ENCODE measurements around the gene ASZ1.
"Not testable (repeated sequence)": the region's sequence is repeated elsewhere in the genome, so short reads cannot be mapped to it uniquely, and the experiment has no call there.

The ASZ1 gene, protein sequence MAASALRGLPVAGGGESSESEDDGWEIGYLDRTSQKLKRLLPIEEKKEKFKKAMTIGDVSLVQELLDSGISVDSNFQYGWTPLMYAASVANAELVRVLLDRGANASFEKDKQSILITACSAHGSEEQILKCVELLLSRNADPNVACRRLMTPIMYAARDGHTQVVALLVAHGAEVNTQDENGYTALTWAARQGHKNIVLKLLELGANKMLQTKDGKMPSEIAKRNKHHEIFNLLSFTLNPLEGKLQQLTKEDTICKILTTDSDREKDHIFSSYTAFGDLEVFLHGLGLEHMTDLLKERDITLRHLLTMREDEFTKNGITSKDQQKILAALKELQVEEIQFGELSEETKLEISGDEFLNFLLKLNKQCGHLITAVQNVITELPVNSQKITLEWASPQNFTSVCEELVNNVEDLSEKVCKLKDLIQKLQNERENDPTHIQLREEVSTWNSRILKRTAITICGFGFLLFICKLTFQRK

DNA sequence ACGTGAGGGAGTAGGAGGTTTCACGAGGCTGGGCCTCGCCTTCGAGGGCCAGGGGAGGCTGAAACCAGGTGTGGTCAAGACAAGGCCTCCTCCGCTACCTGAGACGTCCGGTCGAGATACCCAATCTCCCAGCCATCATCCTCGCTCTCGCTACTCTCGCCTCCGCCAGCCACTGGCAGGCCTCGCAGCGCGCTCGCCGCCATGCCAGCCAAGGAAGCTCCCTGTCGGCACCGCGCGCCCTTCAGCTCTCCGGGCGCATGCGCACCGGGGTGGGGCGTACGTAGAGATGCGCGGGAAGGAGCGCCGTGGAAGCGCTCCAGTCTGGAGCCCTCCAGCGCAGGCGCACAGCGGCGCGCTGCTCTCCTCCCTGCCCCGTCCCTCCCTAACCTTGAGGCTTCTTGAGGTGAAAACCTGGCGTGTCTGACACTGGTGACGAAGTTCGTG, at the start of gene ASZ1:
Gene ASZ1 (minus strand): TSS at position 236 of the 444 bp plus-strand sequence. CDS start 33 bp downstream, at position 203.
- DNase-seq, result no peak

DNA sequence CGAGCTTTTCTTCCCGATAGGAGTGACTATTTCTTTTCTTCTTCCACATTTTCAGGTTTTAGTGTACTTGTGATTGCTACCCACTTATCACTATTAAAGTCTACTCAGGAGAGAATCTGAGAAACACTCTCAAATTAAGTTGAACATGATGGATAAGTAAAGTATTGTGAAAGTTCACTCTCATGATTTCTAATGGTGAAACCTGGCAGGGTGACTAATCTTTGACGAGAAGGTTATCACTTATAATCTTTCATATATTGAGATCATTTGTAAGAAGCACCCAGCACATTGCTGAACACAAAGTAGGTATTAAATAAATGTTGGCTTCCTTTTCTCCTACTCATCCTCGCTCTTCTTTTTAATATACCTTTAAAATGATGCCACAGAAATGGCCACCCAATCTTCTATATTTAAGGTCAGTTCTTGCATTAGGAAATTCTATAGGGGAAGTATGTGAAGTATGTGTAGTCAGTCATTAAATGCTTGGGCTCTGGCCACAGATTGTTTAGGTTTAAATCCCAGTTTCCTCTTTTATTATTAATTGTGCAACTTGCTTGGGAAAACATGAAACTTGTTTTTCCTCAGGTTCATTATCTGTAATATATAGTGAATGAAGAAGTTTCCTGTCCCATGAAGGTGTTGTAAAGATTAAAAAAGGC, 49.4 kb upstream of the ASZ1 start:
- DNase-seq, result no peak

- DNase-seq, result no peak
Measured at GRCh38 chr7:117472335-117472734, 45.0 kb upstream of the ASZ1 start.

DNA sequence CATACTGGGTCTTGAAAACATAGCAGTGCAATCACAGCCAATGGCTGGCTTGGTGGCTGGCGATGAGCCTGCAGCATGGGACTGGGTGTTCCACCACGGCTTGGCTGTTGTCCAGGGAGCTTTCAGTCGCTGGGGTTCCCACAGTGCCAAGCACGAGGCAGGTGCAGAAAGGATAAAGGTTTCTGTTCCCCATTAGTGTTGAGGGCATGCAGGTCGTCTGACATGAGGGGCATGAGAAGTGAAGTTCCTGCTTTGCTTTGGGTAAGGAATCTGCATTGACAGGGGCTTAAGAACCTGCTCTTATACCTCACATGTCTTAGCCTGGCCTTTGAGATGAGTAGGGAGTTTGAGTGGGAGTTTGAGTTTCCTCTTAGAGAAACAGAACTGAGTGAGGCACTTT, 43.5 kb upstream of the ASZ1 start:
- DNase-seq, result no peak

- DNase-seq, result no peak
Measured at GRCh38 chr7:117468174-117468573, 40.9 kb upstream of the ASZ1 start.

DNA sequence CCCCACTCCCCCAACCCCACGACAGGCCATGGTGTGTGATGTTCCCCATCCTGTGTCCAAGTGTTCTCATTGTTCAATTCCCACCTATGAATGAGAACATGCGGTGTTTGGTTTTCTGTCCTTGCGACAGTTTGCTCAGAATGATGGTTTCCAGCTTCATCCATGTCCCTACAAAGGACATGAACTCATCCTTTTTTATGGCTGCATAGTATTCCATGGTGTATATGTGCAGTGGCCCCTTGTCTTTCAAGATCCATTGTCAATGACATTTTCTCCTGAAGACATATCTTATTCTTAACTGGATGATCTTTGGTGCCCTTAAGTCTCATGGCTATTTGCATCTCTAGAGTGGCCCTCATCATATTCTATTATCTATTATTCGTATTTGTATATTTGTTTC, 33.5 kb upstream of the ASZ1 start:
- DNase-seq, result not testable (repeated sequence)

GRCh38 chr7:117459735-117460134, 32.4 kb upstream of the ASZ1 start:
- DNase-seq, result no peak

DNA sequence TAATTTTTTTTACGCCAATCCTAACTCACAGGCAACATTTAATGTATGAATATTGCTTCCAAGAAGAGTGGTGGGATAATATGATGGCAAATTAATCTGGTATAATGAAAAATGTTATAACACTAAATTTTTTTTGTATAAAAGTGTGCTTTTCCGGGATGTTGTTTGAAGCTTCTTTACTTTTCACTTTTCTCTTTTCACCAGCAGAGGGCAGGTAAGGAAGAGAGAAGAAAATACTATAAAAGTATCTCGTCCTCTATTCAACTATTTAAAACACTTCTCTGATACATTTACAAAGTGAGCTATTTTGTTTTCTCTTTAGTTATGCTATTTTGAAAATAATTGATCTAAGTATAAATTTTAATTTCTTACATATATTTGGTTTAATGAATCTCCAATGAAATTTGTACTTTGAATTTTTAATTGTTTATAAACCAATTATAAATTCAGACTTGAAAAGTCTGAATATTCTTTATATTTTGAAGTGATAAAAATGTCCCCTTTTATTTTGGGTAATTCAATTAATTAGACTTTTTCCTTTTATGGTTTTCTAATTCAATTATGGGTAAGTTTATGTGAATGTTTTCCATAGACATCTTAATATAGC, 31.8 kb upstream of the ASZ1 start:
- no peak for DNase-seq

DNA sequence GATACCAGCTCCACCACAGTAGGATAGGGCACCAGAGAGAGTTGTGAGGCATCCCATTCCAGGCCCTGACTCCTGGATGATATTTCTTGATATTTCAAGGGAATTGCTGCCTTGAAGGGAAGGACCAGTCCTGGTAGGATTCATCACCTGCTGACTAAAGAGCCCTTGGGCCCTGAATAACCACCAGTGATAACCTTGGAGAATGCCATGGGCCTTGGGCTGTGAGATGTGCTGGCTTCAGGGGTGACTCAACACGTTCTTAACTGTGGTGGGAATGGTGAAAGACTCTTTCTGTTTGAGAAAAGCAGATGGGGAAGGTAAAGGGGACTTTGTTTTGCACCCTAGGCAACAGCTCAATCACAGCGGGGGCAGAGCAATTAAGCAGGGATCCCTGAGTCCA, 21.4 kb upstream of the ASZ1 start:
- no peak for DNase-seq

DNA sequence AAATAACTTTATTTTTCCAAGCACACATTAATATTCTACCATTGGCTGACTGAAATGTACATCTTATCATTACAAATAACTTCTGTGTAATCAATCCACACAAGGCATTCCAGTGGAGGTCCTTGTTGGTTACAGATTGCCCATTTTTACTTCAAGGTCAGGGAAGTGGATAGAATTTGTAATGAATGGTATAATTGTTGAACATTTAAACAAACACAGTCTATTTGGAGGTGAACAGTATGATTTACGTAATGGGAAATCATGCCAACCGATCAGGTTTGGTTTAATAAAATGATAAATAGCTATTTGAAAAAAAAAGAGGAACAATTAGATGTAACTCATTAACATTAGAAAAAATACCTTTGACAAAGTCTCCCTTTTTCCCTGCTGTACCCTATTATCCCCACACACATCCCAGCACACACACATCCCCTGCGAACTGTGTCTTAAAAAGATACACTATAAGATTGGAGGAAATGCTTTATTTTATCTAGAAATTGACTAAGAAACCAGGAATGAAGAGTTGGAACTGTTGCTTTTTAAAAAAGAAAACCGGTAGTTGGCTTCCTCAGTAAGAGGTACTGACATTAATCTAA, 19.0 kb upstream of the ASZ1 start:
- DNase-seq, result no peak

- DNase-seq, result no peak
Measured at GRCh38 chr7:117445206-117445605, 17.9 kb upstream of the ASZ1 start.

- no peak for DNase-seq
Measured at GRCh38 chr7:117444646-117445045, 17.4 kb upstream of the ASZ1 start.

- DNase-seq, result no peak
Measured at GRCh38 chr7:117435475-117436043, 8.3 kb upstream of the ASZ1 start.

DNA sequence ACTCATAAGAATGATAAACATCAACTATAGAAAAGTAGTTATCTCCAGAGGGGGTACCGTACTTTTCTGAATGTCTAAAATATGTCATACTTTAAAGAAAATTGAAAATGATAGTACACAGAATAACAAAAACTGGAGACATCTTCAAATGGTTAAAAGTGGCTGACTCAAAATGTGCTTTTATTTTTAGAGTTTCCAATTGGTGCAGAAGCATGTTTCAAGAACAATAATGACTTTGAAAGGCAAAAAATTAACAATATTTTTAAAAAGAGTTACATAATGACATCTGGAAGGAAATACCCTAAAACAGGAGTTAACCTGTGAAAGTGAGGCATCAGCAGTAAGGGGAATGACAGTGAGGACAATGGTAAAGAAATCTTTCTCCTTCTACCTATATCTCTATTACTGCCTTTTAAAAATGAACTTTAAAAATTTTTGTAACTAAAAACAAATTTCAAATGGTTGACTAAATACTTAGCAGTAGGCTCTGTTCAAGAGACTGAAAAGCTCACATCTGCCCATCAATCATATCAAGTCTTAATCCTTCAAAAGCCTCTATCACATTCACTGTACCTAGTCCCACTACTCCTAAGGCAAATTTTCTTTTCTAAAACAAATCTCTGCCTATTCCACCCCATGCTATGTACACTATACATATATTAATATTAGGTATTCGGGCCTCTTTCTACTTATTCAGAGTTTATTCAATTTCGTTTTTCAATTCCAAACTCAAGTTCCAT, 3.0 kb downstream of the ASZ1 start:
- DNase-seq, result no peak

DNA sequence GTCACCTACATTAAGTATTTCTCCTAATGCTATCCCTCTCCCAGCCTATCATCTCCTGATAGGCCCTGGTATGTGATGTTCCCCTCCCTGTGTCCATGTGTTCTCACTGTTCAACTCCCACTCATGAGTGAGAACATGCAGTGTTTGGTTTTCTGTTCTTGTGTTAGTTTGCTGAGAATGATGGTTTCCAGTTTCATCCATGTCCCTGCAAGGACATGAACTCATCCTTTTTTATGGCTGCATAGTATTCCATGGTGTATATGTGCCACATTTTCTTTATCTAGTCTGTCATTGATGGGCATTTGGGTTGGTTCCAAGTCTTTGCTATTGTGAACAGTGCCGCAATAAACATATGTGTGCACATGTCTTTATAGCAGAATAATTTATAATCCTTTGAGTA, 12.7 kb downstream of the ASZ1 start:
- not testable (repeated sequence) for DNase-seq

GRCh38 chr7:117412946-117413559, 14.2 kb downstream of the ASZ1 start:
- DNase-seq, result no peak

DNA sequence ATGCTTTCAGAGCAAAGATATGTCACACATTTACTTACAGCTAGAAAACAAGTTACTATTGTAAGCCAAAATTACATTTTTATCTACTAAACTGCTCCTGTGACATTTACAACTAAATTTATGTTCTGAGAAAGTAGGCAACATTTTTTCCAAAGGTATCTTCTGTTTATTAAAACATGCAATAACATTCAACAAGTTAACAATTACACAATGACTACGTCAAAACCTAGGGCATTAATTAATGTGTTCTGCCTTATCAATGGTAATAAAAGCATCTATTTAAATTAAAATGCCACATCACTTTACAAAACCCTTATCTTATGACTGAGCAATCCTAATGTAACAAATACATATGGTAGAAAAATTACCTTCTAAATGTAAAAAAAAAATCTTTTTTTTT, 14.9 kb downstream of the ASZ1 start:
- DNase-seq, result no peak

- DNase-seq, result no peak
Measured at GRCh38 chr7:117411539-117411938, 15.8 kb downstream of the ASZ1 start.

DNA sequence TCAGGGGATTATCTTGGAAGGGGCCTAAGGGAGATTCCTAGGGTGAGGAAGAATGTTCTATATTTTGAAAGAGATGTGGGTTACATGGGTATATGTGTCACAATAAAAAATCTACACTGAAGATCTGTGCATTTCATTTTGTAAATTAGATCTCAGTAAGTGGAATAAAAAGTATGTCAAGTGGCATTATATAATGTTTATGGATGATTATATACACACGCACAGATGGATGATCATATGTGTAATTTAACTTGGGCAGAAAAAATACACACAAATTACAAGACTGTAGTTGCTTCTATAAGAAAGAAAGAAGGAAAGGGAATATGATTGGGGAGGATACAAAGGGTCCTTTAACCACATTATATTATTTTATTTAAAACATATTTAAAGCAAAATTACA, 18.5 kb downstream of the ASZ1 start:
- no peak for DNase-seq

GRCh38 chr7:117405519-117405918, 21.8 kb downstream of the ASZ1 start:
- no peak for DNase-seq

DNA sequence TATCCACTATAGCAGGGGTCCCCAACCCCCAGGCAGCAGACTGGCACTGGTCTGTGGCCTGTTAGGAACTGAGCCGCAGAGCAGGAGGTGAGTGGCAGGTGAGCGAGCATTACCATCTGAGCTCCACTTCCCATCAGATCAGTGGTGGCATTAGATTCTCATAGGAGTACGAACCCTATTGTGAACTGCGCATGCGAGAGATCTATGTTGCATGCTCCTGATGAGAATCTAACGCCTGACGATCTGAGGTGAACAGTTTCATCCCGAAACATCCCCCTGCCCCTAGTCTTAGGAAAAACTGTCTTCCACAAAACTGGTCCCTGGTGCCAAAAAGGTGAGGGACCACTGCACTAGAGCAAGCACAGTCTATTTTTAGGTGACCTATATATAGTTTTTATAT, 23.6 kb downstream of the ASZ1 start:
- no peak for DNase-seq

DNA sequence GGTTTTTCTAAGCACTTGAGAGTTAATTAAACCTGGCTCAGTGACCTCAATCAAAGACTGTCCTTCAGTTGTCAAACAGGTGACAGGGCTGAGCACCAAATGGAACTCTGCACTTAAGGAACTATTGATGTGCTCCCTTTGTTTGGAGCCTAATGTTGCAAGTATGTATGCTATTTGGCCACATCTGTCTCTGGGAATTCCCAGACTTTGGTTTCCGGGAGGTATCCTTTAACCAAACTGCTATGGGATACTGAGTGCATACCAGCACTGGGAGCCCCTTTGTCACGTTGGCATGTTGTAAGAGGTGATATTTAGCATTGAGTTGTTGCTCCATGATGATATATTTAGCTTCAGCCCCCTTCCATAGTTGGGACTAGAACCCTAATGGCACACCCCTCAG, 25.2 kb downstream of the ASZ1 start:
- no peak for DNase-seq

Data from CD4-positive, alpha-beta T cell treated with Interferon gamma for 1 hour (primary cell).